IMR-90 (cell line): ENCODE results near the gene ARHGAP45. TPM values are rescaled to one million over a fixed set of nuclear protein-coding genes. Genes with fewer than 3 reads are reported as not detected.
A peak's percentile ranks its signal among the peaks of the same experiment; 100 is the strongest.

Experiments
- ATAC-seq: fragments of 200-7000 bp; cut with Tn5 transposase; 2 replicates; pipeline ENCODE4 v1.9.1; 2020; ENCODE audit warnings: low read depth, mild to moderate bottlenecking, moderate library complexity
- BruUV-seq: library from RNA; stranded (reverse); fragments of 400-500 nt; replicated peaks from 2 replicates; lab custom pipeline; 2021; lab: Mats Ljungman, UMichigan
- CTCF ChIA-PET: fragments of 300-600 bp; formaldehyde crosslinking; extraction: SDS; loops from one replicate; lab custom pipeline; 2021; ENCODE audit warnings: antibody characterized with exemption; lab: Yijun Ruan, JAX
- POLR2A ChIA-PET: fragments of 300-600 bp; sonication (Branson Sonifier 250); formaldehyde crosslinking; loops from one replicate; lab custom pipeline; 2022; ENCODE audit warnings: antibody characterized with exemption; ENCODE audit not compliant: unreplicated experiment; lab: Charles Lee
- DNase-seq: peaks from one replicate; pipeline ENCODE4 v3.0.0; 2013
- H2AFZ ChIP-seq: replicated peaks from 2 replicates; pipeline ENCODE3; 2013; ENCODE audit warnings: low read length, mild to moderate bottlenecking; ENCODE audit not compliant: poor library complexity
- H2AK5ac ChIP-seq: 2 replicates; pipeline ENCODE4 v1.6.1; 2013; ENCODE audit warnings: low read depth, low read length, inconsistent platforms
- H2AK9ac ChIP-seq: replicated peaks from 2 replicates; pipeline ENCODE3; 2013; ENCODE audit warnings: mild to moderate bottlenecking, low read depth, low read length, moderate library complexity; ENCODE audit not compliant: poor library complexity
- H2BK120ac ChIP-seq: 2 replicates; pipeline ENCODE4 v1.6.1; 2013; ENCODE audit warnings: low read depth, low read length, inconsistent platforms
- H2BK15ac ChIP-seq: 3 replicates; pipeline ENCODE4 v1.6.1; 2013; ENCODE audit warnings: low read depth, low read length, inconsistent platforms
- H2BK20ac ChIP-seq: 2 replicates; pipeline ENCODE4 v1.6.1; 2013; ENCODE audit warnings: low read depth, mild to moderate bottlenecking, inconsistent platforms, low read length, moderate library complexity
- H2BK5ac ChIP-seq: 2 replicates; pipeline ENCODE4 v1.6.1; 2013; ENCODE audit warnings: mild to moderate bottlenecking, low read depth, low read length, inconsistent platforms; ENCODE audit not compliant: poor library complexity, severe bottlenecking
- H3K14ac ChIP-seq: replicated peaks from 2 replicates; pipeline ENCODE4 v1.6.1; 2013; ENCODE audit warnings: low read depth, low read length, inconsistent platforms
- H3K18ac ChIP-seq: 2 replicates; pipeline ENCODE4 v1.6.1; 2013; ENCODE audit warnings: low read depth, low read length, control low read depth
- H3K23ac ChIP-seq: 2 replicates; pipeline ENCODE4 v1.6.1; 2013; ENCODE audit warnings: low read depth, low read length, inconsistent platforms
- H3K27ac ChIP-seq: 2 replicates; pipeline ENCODE4 v1.5.1; 2013; ENCODE audit warnings: mild to moderate bottlenecking, control low read depth, low read length; ENCODE audit not compliant: insufficient read depth
- H3K27me3 ChIP-seq: 2 replicates; pipeline ENCODE4 v1.6.1; 2013; ENCODE audit warnings: low read length; ENCODE audit not compliant: control insufficient read depth, insufficient read depth
- H3K36me3 ChIP-seq: 2 replicates; pipeline ENCODE4 v1.6.1; 2013; ENCODE audit warnings: low read length, mixed read lengths; ENCODE audit not compliant: control insufficient read depth, insufficient read depth
- H3K4ac ChIP-seq: 2 replicates; pipeline ENCODE4 v1.6.1; 2013; ENCODE audit warnings: low read depth, low read length, inconsistent platforms
- H3K4me1 ChIP-seq: 2 replicates; pipeline ENCODE4 v1.6.1; 2013; ENCODE audit warnings: low read length, mixed read lengths; ENCODE audit not compliant: control insufficient read depth, insufficient read depth
- H3K4me2 ChIP-seq: 2 replicates; pipeline ENCODE4 v1.6.1; 2013; ENCODE audit warnings: low read depth, mild to moderate bottlenecking, control low read depth, low read length, moderate library complexity
- H3K4me3 ChIP-seq: 2 replicates; pipeline ENCODE4 v1.5.1; 2013; ENCODE audit warnings: low read depth, mild to moderate bottlenecking, control low read depth, low read length, moderate library complexity; ENCODE audit not compliant: insufficient read depth
- H3K56ac ChIP-seq: 2 replicates; pipeline ENCODE4 v1.6.1; 2013; ENCODE audit warnings: low read length, inconsistent platforms; ENCODE audit not compliant: insufficient read depth; ENCODE audit errors: extremely low read depth
- H3K79me1 ChIP-seq, 2 experiments: 2 replicates each; pipeline ENCODE4 v1.6.1; 2013; ENCODE audit warnings: low read length in 2 of 2, inconsistent platforms in 1 of 2, low read depth in 1 of 2
- H3K9ac ChIP-seq: 2 replicates; pipeline ENCODE4 v1.6.1; 2013; ENCODE audit warnings: low read depth, low read length, control low read depth
- H3K9me1 ChIP-seq: 2 replicates; pipeline ENCODE4 v1.6.1; 2013; ENCODE audit warnings: low read length, inconsistent platforms; ENCODE audit not compliant: insufficient read depth
- H3K9me3 ChIP-seq: 2 replicates; pipeline ENCODE4 v1.6.1; 2013; ENCODE audit warnings: low read length; ENCODE audit not compliant: control insufficient read depth, insufficient read depth
- H4K20me1 ChIP-seq: 2 replicates; pipeline ENCODE4 v1.6.1; 2013; ENCODE audit warnings: low read length, inconsistent platforms; ENCODE audit not compliant: insufficient read depth
- H4K5ac ChIP-seq: 2 replicates; pipeline ENCODE4 v1.6.1; 2013; ENCODE audit warnings: mild to moderate bottlenecking, low read depth, low read length, control low read depth
- H4K8ac ChIP-seq, 2 experiments: 2 replicates each; pipeline ENCODE4 v1.6.1; 2013; ENCODE audit warnings: low read depth in 2 of 2, low read length in 2 of 2, control low read depth in 1 of 2, inconsistent platforms in 1 of 2
- H4K91ac ChIP-seq: 2 replicates; pipeline ENCODE4 v1.6.1; 2013; ENCODE audit warnings: low read depth, low read length, inconsistent platforms; ENCODE audit not compliant: insufficient read depth
- BHLHE40 ChIP-seq: fragments of 150-350 bp; IDR thresholded peaks from 2 replicates; pipeline ENCODE4 v1.6.1; 2016; ENCODE audit warnings: mild to moderate bottlenecking, low read depth, low read length
- CEBPB ChIP-seq: IDR thresholded peaks from 2 replicates; pipeline ENCODE4 v1.6.1; 2012; ENCODE audit warnings: low read depth, low read length, improper control_type of control experiment
- CHD1 ChIP-seq: IDR thresholded peaks from 2 replicates; pipeline ENCODE4 v1.6.1; 2012; ENCODE audit warnings: low read depth, low read length, improper control_type of control experiment
- FOS ChIP-seq: fragments of 150-350 bp; IDR thresholded peaks from 2 replicates; pipeline ENCODE4 v1.6.1; 2016; ENCODE audit warnings: low read depth, low read length
- MAZ ChIP-seq: IDR thresholded peaks from 2 replicates; pipeline ENCODE4 v1.6.1; 2012; ENCODE audit warnings: low read depth, mild to moderate bottlenecking, low read length, improper control_type of control experiment, moderate library complexity, borderline replicate concordance
- NFE2L2 ChIP-seq: fragments of 150-350 bp; IDR thresholded peaks from 2 replicates; pipeline ENCODE4 v1.6.1; 2016; ENCODE audit warnings: low read depth, mild to moderate bottlenecking, low read length
- POLR2A ChIP-seq: IDR thresholded peaks from 2 replicates; pipeline ENCODE4 v1.6.1; 2012; ENCODE audit warnings: mild to moderate bottlenecking, low read depth, low read length
- RAD21 ChIP-seq: IDR thresholded peaks from 2 replicates; pipeline ENCODE4 v1.6.1; 2012; ENCODE audit warnings: low read length, improper control_type of control experiment
- RCOR1 ChIP-seq: IDR thresholded peaks from 2 replicates; pipeline ENCODE4 v1.6.1; 2012; ENCODE audit warnings: mild to moderate bottlenecking, low read length, improper control_type of control experiment; ENCODE audit not compliant: insufficient replicate concordance
- RFX5 ChIP-seq: IDR thresholded peaks from 2 replicates; pipeline ENCODE4 v1.8.0; 2012; ENCODE audit warnings: low read depth, mild to moderate bottlenecking, low read length, moderate library complexity
- SMC3 ChIP-seq: fragments of 150-350 bp; IDR thresholded peaks from 2 replicates; pipeline ENCODE4 v1.6.1; 2016; ENCODE audit warnings: low read depth, mild to moderate bottlenecking, antibody characterized with exemption, low read length, moderate library complexity
- USF2 ChIP-seq: fragments of 150-350 bp; IDR thresholded peaks from 2 replicates; pipeline ENCODE4 v1.6.1; 2017; ENCODE audit warnings: mild to moderate bottlenecking, antibody characterized with exemption, low read length, low read depth
- WGBS, 2 experiments: methylation state at CpG; one replicate each; pipeline versions ENCODE4 v1.1.5 to v1.1.7; 2013; ENCODE audit warnings: missing lambda C conversion rate in 2 of 2; ENCODE audit not compliant: insufficient read length in 1 of 2; ENCODE audit errors: extremely low coverage in 2 of 2; 5-methylcytosine and 5-hydroxymethylcytosine counted together
- dilution Hi-C: fragments of 300-500 bp; cut with HindIII; formaldehyde crosslinking; loops from one replicate; pipeline ENCODE4 v1.14.3; 2018; ENCODE audit warnings: low sequenced_read_pairs; ENCODE audit not compliant: unreplicated experiment
- in situ Hi-C: fragments of 300-500 bp; cut with MboI; formaldehyde crosslinking; loops from 3 replicates; pipeline ENCODE4 v1.14.3; 2019; ENCODE audit warnings: low sequenced_read_pairs, inconsistent platforms, mixed read lengths
- intact Hi-C: fragments of 100-400 bp; cut with micrococcal nuclease; formaldehyde crosslinking; loops from 2 replicates; pipeline ENCODE4 v1.10.0; 2022
- polyA plus RNA-seq, 3 experiments: library from polyadenylated mRNA; depleted of rRNA; stranded (reverse); fragments of >200 nt; gene quantifications; 2 replicates each; pipeline ENCODE4 v1.2.3, GENCODE V29; 2012; ENCODE audit warnings: low replicate concordance in 1 of 3
- total RNA-seq: library from RNA; depleted of rRNA; stranded (reverse); fragments of >200 nt; gene quantifications from 2 replicates; pipeline ENCODE4 v1.2.3, GENCODE V29; 2012
- TF ChIP-seq, protein P1 (sequence below): fragments of 150-350 bp; IDR thresholded peaks from 2 replicates; pipeline ENCODE4 v1.6.1; 2016; ENCODE audit warnings: low read depth, mild to moderate bottlenecking, low read length, moderate library complexity, borderline replicate concordance

The ARHGAP45 gene
- total and polyA plus RNA-seq, 2 of the 4 experiments (the other 2 are of a cell fraction) = 1.3 to 1.7 TPM

GRCh38 chr19:1122021-1122971, 55.3 kb downstream of the ARHGAP45 start:
- no peak overlapping the region for H3K27ac ChIP-seq
- no peak overlapping the region for H3K56ac ChIP-seq
- H2AK5ac ChIP-seq = no peak overlapping the region
- H2BK20ac ChIP-seq = no peak overlapping the region
- H4K8ac ChIP-seq = no peak overlapping the region
- no peak overlapping the region for H3K23ac ChIP-seq
- H3K18ac ChIP-seq = no peak overlapping the region
- H3K36me3 ChIP-seq = peaks cover 93% of the 10 kb centered on the region
- peaks cover 1% of the 10 kb centered on the region; the same call in 1 of the 2 replicates for H3K9me1 ChIP-seq
- H4K91ac ChIP-seq = no peak overlapping the region
- H3K79me1 ChIP-seq = peaks cover 21 to 62% of the 10 kb centered on the region in 2 experiments
- ATAC-seq (no peak), DNase-seq (no peak)
- 96% methylated on average over 32 of the region's 63 CpGs; no CpG with 5 or more reads in 1 of the 2 experiments for WGBS, 2 experiments
- in situ Hi-C loops (no loop called here), dilution Hi-C loops (no loop called here), intact Hi-C loops (no loop called here)
- H4K5ac ChIP-seq = no peak overlapping the region
- peak overlapping the region; percentile 56 for H2AFZ ChIP-seq
- H3K4me1 ChIP-seq = peaks cover 7% of the 10 kb centered on the region
- H4K20me1 ChIP-seq = peaks cover 18% of the 10 kb centered on the region
- H2AK9ac ChIP-seq = peak overlapping the region; percentile 1
- ChIA-PET POLR2A (no interaction called here), CTCF (no interaction called here)
- no peaks in the 10 kb centered on the region for H3K27me3 ChIP-seq
- no peak overlapping the region for H3K4me2 ChIP-seq
- no peak for TF ChIP-seq USF2
- no peak for TF ChIP-seq SMC3
- TF ChIP-seq FOS = no peak
- TF ChIP-seq MAZ = no peak
- no peak for TF ChIP-seq BHLHE40
- TF ChIP-seq CEBPB = no peak
- no peak for TF ChIP-seq RCOR1
- TF ChIP-seq CHD1 = no peak
- no peak for TF ChIP-seq POLR2A
- TF ChIP-seq, protein P1, sequence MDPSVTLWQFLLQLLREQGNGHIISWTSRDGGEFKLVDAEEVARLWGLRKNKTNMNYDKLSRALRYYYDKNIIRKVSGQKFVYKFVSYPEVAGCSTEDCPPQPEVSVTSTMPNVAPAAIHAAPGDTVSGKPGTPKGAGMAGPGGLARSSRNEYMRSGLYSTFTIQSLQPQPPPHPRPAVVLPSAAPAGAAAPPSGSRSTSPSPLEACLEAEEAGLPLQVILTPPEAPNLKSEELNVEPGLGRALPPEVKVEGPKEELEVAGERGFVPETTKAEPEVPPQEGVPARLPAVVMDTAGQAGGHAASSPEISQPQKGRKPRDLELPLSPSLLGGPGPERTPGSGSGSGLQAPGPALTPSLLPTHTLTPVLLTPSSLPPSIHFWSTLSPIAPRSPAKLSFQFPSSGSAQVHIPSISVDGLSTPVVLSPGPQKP = no peak
- no peak for TF ChIP-seq RFX5
- TF ChIP-seq NFE2L2 = no peak
- TF ChIP-seq RAD21 = no peak
- BruUV-seq = no TSS peak
- H3K9ac ChIP-seq = no peak overlapping the region
- H2BK120ac ChIP-seq = no peak overlapping the region
- H2BK15ac ChIP-seq = no peak overlapping the region
- no peak overlapping the region for H3K4ac ChIP-seq
- peak overlapping the region; percentile 3 for H2BK5ac ChIP-seq
- H3K4me3 ChIP-seq = no peak overlapping the region
- H3K14ac ChIP-seq = no peak overlapping the region
- no peaks in the 10 kb centered on the region for H3K9me3 ChIP-seq
